HCT116 (cell line): ENCODE results near the gene DLG2.

Experiments
- EZH2 ChIP-seq: fragments of 200-600 bp; sonication (generic); IDR thresholded peaks from 2 replicates; pipeline ENCODE4 v1.6.1; 2017; ENCODE audit warnings: antibody characterized with exemption, mixed run types
- RAD21 ChIP-seq: IDR thresholded peaks from 2 replicates; pipeline ENCODE4 v1.6.1; 2012; ENCODE audit warnings: low read depth, mild to moderate bottlenecking
- SRF ChIP-seq: IDR thresholded peaks from 2 replicates; pipeline ENCODE4 v1.6.1; 2012; ENCODE audit warnings: low read depth
- YY1 ChIP-seq: IDR thresholded peaks from 2 replicates; pipeline ENCODE4 v1.6.1; 2011; ENCODE audit warnings: low read length, low read depth, moderate library complexity, mild to moderate bottlenecking; ENCODE audit not compliant: insufficient replicate concordance; ENCODE audit errors: extremely low read depth
- TF ChIP-seq, protein P1 (sequence below), 3 experiments: fragments of 200-600 bp in 1 of 3; sonication (generic) in 1 of 3; IDR thresholded peaks in 2 of 3; conservative IDR thresholded peaks in 1 of 3; 2 replicates each; pipeline ENCODE4 v1.5.1; 2012 to 2017; ENCODE audit warnings: low read depth in 2 of 3, low read length in 2 of 3, antibody characterized with exemption in 1 of 3, borderline replicate concordance in 1 of 3, control low read depth in 1 of 3, mild to moderate bottlenecking in 1 of 3, mixed read lengths in 1 of 3, mixed run types in 1 of 3, moderate library complexity in 1 of 3; ENCODE audit not compliant: insufficient read depth in 1 of 3

- TF ChIP-seq YY1: no peak
- no peak for TF ChIP-seq EZH2
- no peak for TF ChIP-seq RAD21
- TF ChIP-seq SRF: no peak
- TF ChIP-seq, protein P1, sequence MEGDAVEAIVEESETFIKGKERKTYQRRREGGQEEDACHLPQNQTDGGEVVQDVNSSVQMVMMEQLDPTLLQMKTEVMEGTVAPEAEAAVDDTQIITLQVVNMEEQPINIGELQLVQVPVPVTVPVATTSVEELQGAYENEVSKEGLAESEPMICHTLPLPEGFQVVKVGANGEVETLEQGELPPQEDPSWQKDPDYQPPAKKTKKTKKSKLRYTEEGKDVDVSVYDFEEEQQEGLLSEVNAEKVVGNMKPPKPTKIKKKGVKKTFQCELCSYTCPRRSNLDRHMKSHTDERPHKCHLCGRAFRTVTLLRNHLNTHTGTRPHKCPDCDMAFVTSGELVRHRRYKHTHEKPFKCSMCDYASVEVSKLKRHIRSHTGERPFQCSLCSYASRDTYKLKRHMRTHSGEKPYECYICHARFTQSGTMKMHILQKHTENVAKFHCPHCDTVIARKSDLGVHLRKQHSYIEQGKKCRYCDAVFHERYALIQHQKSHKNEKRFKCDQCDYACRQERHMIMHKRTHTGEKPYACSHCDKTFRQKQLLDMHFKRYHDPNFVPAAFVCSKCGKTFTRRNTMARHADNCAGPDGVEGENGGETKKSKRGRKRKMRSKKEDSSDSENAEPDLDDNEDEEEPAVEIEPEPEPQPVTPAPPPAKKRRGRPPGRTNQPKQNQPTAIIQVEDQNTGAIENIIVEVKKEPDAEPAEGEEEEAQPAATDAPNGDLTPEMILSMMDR (IDR thresholded peaks at IDR 0.05 in 2 of 3, conservative IDR thresholded peaks at IDR 0.05 in 1 of 3; ENCODE audit: borderline replicate concordance in 1 of 3, insufficient read depth in 1 of 3, low read depth in 2 of 3, low read length in 2 of 3): no peak
These were observed 51.8 kb downstream of the DLG2 start for GRCh38 chr11:85575388-85575787.
